DMS53 treated with DMSO at 0.1 percent for 48 hours (cell line): Measurements from ENCODE around the gene TRAK1.
"Not testable (repeated sequence)": the region's sequence is repeated elsewhere in the genome, so short reads cannot be mapped to it uniquely, and the experiment has no call there.

ENCODE experiments used
- DNase-seq: peaks from one replicate; lab custom pipeline; 2025; ENCODE audit not compliant: unreplicated experiment; lab: John Stamatoyannopoulos, UW

TRAK1 gene

GRCh38 chr3:42097566-42097946, 6.4 kb downstream of the TRAK1 start:
- DNase-seq = no peak

DNA sequence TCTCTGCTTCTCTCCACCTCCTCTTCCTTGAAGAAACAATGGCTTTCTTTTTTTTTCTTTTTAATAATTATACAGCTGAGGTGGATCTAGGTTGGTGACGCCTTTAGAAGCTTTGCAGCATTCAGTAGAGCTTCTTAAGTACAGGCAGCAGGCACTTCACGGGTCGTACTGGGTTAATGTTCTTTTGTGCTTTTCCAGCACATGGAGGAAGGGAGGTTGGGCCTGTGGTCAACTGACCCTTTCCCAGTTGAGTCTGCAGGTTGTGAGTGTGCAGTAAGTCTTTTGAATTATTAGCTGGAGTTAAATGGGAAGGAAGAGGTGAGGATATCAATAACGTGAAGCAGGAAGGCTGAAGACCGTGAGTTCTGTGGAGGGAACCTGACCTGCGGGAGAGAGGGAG, 7.0 kb downstream of the TRAK1 start:
- DNase-seq = no peak

DNA sequence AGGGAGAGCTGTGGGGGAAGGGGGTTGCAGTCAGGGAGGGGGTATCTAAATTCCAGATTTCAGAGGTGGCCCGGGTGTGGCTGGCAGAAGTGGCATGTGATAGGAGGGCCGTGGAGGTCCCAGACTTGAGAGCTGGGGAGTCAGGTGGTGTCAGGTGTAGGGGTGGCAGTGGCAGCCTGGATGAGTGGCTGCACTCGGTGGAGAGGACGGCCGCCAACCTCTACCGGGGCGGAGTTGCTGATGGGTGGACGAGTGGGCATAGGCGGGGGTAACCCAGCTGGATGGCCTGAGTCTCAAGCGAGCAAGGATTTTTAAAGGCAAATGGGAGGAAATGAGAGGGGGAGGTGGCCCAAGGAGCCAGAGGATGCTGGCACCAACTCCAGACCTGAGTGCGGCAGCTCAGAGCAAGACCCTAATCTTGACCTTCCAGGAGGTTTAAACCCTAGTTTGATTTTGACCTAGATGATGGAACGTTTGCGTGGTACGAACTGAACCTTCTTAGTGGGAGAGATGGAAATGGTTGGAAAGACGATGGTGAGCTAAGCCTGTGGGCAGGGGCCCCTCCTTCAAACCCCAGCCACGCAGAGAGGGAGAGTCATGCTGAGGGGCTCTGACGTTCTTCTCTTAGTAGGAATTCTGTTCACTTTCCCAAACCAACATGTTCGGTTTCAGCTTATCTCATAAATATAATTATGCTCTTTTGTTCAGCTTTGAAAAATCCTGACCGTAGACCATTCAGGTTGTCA, 8.0 kb downstream of the TRAK1 start:
- DNase-seq = no peak

GRCh38 chr3:42101048-42101447, 9.9 kb downstream of the TRAK1 start:
- no peak for DNase-seq

DNA sequence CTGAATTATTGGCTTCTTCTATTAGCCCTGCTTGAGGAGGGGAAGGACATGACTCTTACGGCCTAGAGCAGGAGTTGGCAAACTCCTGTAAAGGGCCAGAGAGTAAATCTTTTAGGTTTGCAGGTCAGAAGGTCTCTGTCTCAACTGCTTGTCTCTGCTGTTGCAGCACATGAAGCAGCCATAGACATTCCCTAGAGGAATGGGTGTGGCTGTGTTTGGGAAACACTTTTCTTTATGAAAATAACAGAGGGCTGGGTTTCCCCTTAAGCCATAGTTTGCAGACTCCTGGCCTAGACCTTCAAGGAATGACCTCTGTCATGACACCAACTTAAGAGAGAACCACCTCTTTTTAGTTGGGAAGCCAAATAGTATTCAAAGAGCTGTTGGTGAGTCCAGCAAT, 10.3 kb downstream of the TRAK1 start:
- DNase-seq = no peak

DNA sequence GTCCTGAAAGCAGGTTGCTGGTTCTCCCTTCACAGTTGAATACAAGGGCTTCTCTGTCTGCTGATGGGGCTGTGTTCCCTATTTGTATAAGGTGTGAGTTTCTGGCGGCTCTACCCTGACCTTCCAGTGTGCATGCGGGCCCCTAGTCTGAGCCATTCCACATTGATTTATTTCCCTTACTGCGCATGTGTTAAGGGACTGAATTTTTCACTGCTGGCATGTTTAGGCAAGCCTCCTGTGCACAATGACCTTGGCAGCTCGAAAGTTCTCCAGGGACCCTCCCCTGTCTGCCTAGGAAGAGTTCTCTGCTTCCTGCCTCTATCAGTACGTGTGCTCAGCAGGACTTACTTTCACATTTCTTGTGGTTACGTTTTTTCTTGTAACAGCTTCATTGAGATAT, 11.4 kb downstream of the TRAK1 start:
- no peak for DNase-seq

GRCh38 chr3:42103921-42104665, 12.9 kb downstream of the TRAK1 start:
- DNase-seq = not testable (repeated sequence)

- not testable (repeated sequence) for DNase-seq
Measured at GRCh38 chr3:42105994-42106393, 14.8 kb downstream of the TRAK1 start.

DNA sequence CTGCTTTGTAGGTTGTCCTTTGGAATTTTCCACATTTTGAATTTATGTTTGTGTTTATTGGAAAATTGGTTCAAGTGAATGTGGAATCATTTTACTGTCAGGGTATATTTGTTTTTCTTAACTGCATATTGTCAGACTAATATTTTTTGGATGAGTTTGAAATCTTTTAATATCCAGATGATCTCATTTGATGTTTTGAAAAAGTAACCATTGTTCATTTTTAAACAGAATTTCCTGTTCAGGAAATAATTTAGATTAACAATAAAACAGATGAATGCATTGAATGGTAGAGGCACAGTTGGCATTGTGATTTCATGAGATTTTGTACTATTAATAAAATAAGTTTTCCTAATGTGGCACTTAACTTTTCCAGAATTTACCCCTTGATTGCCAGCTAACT, 15.5 kb downstream of the TRAK1 start:
- DNase-seq = no peak

DNA sequence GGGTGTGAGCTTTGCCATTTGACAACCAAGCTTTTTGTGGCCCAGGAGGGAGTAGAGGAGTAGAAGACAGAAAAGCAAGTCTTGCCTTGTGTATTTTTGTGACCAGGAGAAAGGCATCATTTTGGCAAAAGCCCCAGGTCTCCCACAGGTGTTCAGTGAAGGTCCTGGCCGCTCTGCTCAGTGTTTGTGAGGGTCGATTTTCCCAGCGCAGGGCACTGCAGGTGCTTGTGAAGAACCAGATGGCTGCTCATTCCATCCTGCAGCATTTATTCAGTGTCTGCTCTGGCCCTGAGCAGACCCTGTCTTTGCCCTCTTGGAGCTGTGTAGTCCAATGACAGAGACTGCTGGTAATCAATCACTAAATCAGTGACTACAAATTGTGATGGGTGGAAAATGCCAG, 19.5 kb downstream of the TRAK1 start:
- DNase-seq = no peak

DNA sequence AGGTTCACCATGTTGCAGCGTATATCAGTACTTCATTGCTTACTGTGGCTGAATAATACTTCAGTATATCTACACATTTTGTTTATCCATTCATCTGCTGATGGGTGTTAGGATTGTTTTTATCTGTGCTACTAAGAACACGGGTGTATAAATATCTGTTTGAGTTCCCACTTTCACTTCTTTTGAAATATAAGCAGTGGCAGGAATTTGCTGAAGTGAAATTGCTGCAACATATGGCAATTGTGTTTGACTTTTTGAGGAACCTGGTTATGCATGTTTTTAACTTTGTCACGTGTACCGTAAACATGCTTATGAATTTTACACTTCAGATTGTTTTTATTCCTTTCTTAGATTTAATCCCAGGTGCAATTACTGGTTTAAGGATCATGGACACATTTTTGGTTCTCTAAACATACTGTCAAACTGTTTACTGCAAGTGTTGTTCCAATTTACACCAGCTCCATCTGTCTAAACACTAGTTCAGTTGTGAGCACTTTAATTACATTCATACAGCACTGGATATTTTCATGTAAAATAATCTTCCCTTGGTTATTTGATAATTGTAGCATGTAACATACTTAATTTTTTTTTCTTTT, 23.1 kb downstream of the TRAK1 start:
- DNase-seq = no peak

DNA sequence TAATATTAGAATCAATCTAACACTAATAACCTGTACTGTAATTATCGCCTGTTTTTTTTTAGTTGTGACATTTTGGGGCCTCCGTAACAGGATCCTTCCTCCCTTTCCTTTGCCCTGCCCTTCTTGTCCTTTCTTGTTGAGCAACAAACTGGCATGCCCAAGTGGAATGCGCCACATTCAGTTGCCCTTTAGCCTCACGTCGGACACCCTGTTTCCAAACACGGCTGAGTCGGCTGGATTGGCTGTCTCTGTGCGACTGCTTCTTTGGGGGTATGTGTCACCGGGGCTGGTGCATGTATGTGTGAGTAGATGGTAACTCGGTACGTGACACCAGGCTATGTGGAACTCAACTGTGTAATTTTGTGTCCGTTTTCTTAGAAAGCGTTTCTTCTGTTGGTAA, 24.1 kb downstream of the TRAK1 start:
- DNase-seq = no peak

GRCh38 chr3:42115946-42116345, 24.8 kb downstream of the TRAK1 start:
- no peak for DNase-seq

DNA sequence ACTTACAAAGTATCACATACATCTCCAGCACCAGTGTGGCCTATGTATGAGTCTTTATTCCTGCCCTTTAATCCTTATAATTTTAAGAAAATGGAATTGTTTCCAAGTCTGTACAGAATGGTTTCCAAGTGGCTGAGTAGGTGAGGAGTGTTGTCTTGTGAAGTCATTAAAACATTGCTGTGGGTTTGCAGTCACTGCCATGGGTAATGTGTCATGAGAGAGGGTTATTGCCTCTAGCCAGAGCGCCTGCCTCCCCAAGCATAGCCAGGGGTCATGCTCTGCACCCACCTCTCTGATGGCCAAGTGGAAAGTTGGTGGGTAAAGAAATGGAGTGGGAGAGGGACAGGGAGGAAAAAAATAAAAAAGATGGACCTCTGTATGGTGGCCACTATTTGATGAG, 25.3 kb downstream of the TRAK1 start:
- DNase-seq = no peak

GRCh38 chr3:42117175-42118008, 26.2 kb downstream of the TRAK1 start:
- DNase-seq = no peak

DNA sequence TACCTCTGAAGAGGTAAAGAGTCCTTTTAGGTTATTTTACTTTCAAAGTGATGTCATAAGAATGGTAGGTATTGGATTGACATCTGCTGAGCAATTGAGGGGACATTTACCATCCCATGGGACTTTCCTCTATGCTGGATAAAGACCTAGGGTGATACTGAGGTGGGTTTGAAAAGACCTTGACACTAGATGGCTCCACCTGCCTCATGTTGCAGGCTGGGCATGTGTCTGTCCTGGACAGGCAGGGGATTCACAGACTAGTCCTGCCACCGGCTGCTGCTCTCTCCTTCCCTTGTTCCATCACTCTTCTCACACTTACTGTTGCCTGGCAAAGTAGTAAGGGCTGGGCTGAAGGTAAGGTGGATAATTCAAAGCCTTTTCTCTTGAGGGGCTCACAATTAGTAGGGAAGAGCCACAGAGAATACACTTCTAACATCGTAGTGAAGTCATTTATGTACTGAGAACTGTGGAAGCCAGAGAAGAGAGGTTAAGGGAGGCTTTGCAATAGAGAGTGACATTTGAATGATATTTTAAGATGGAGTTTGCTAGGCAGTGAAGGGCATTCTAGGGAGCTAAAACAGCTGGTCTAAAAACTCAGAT, 27.7 kb downstream of the TRAK1 start:
- DNase-seq = no peak

- no peak for DNase-seq
Measured at GRCh38 chr3:42119561-42120355, 28.6 kb downstream of the TRAK1 start.

- DNase-seq = no peak
Measured at GRCh38 chr3:42120866-42121265, 29.7 kb downstream of the TRAK1 start.

DNA sequence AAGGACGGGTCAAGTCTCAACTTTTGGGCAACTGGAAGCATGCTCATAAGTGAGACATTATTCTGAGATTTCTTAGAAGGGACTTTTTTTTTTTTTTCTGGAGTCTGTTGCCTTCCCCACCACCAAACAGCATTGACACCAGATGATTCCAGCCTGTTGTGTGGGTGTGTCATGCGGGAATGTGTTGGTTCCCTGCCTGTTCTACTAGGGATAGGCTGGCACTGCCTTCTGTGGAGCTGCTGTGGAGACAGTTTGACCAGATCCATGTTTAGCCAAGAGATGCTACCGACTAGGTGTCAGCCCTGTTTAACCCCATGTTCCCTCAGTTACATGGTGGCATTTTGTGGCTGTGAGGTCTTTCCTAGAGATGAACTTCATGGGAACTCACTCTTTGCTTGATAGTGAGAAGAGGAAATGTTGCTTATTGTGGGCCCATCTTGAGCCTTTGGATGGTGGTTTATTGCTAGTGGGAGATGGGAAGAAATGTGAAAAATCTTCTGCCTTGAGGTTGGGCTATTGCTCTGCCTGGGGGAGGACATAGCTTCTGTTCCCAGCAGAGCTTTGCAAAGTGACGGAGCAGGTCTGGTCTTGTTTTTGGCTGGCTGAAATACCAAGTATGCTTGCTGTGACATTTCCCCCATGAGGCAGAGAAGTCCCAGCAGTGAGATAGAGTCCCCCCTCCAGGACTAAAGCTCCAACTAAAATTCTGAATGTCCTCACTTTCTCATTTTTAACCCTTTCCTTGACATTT, 31.3 kb downstream of the TRAK1 start:
- no peak for DNase-seq
